ENCODE measurements around the gene DHX57. TPM values are rescaled to one million over a fixed set of nuclear protein-coding genes. Genes with fewer than 3 reads are reported as not detected.

Gene DHX57
- total RNA-seq, 1 donor from 2014 or later, result 33.9 TPM

DNA sequence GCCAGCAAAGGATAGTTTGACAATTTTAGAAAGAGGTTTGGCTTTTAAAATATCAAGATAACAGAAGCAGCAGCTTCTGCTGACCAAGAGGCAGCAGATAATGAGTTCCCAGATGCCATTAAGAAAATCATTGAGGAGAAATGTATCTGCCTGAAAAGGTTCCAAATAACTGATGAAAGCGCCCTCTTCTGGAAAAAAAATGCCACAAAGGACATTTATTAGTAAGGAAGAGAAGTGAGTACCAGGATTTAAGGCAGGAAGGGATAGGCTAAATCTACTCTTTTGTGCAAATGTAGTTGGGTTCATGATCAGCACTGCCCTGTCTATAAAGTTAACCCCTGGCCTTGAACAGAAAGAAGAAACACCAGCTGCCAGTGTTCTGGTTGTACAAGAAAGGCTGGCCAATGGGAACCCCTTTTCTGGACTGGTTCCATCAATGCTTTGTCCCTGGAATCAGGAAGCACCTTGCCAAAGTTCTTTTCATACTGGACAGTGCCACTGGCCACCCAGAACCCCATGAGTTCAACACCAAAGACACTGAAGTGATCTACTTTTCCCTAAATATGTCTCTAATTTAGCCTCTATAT, 40.6 kb downstream of the DHX57 start:
- H3K36me3 ChIP-seq, result peaks cover 5% of the 10 kb centered on the region
- Mint-ChIP-seq H3K27ac (no peak overlapping the region), H3K27me3 (ENCODE audit: insufficient read depth, low read depth) (no peaks in the 10 kb centered on the region), H3K9me3 (no peaks in the 10 kb centered on the region), H3K4me1 (no peaks in the 10 kb centered on the region), H3K4me3 (no peak overlapping the region), H3K36me3 (peaks cover 15% of the 10 kb centered on the region)
- TF ChIP-seq EZH2 (IDR thresholded peaks at IDR 0.05), result no peak
- TF ChIP-seq, protein P1, sequence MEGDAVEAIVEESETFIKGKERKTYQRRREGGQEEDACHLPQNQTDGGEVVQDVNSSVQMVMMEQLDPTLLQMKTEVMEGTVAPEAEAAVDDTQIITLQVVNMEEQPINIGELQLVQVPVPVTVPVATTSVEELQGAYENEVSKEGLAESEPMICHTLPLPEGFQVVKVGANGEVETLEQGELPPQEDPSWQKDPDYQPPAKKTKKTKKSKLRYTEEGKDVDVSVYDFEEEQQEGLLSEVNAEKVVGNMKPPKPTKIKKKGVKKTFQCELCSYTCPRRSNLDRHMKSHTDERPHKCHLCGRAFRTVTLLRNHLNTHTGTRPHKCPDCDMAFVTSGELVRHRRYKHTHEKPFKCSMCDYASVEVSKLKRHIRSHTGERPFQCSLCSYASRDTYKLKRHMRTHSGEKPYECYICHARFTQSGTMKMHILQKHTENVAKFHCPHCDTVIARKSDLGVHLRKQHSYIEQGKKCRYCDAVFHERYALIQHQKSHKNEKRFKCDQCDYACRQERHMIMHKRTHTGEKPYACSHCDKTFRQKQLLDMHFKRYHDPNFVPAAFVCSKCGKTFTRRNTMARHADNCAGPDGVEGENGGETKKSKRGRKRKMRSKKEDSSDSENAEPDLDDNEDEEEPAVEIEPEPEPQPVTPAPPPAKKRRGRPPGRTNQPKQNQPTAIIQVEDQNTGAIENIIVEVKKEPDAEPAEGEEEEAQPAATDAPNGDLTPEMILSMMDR (IDR thresholded peaks at IDR 0.05), result peak; percentile 68
- no peak overlapping the region for H3K27ac ChIP-seq
- no peaks in the 10 kb centered on the region for H3K27me3 ChIP-seq
- H3F3A ChIP-seq (ENCODE audit: low read depth), result no peaks in the 10 kb centered on the region
- H2AFZ ChIP-seq (replicated peaks), result no peak overlapping the region
- H3K9ac ChIP-seq, result no peak overlapping the region
- peak; percentile 56 for DNase-seq (ENCODE audit: low spot score)
- H3K4me2 ChIP-seq, result no peak overlapping the region
- H3K4me1 ChIP-seq, result no peaks in the 10 kb centered on the region
- no peaks in the 10 kb centered on the region for H4K20me1 ChIP-seq (ENCODE audit: low read depth)
- no peak overlapping the region for H3K4me3 ChIP-seq
- no peaks in the 10 kb centered on the region for H3K79me2 ChIP-seq (ENCODE audit: low read depth)
- H3K9me3 ChIP-seq (ENCODE audit: low read depth), result no peaks in the 10 kb centered on the region

DNA sequence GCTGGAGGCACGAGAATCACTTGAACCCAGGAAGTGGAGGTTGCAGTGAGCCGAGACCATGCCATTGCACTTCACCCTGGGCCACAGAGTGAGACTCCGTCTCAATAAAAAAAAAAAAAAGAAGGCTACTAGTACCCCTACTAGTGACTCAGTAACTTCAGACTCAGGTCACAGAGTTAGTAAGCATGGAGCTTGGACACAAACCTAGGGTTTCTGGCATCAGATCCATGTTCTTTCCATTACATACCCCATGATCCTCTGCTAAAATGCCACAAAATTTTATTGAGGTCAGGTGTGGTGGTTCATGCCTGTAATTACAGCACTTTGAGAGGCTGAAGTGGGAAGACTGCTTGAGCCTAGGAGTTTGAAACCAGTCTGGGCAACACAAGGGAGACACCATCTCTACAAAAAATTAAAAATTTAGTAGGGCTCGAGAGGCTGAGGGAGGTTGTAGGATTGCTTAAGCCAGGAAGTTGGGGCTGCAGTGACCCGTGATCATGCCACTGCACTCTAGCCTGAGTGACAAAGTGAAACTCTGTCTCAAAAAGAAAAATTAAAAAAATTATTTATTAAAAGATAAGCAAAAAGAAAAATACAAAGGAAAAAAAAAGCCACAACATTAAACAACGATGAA, 45.1 kb downstream of the DHX57 start:
- Mint-ChIP-seq H3K4me1 (no peaks in the 10 kb centered on the region), H3K36me3 (peaks cover 12% of the 10 kb centered on the region), H3K27ac (no peak overlapping the region), H3K9me3 (no peaks in the 10 kb centered on the region), H3K27me3 (ENCODE audit: insufficient read depth, low read depth) (no peaks in the 10 kb centered on the region), H3K4me3 (no peak overlapping the region)
- no peaks in the 10 kb centered on the region for H3K79me2 ChIP-seq (ENCODE audit: low read depth)
- no peak overlapping the region for H3K4me3 ChIP-seq
- H2AFZ ChIP-seq (replicated peaks), result no peak overlapping the region
- H3K27me3 ChIP-seq, result no peaks in the 10 kb centered on the region
- H4K20me1 ChIP-seq (ENCODE audit: low read depth), result no peaks in the 10 kb centered on the region
- H3K9ac ChIP-seq, result no peak overlapping the region
- no peak for DNase-seq (ENCODE audit: low spot score)
- no peak overlapping the region for H3K27ac ChIP-seq
- TF ChIP-seq EZH2phosphoT487 (IDR thresholded peaks at IDR 0.05), result no peak
- TF ChIP-seq, protein P1 (IDR thresholded peaks at IDR 0.05), result no peak
- TF ChIP-seq EZH2 (IDR thresholded peaks at IDR 0.05), result no peak
- H3F3A ChIP-seq (ENCODE audit: low read depth), result no peaks in the 10 kb centered on the region
- no peak overlapping the region for H3K4me2 ChIP-seq
- H3K9me3 ChIP-seq (ENCODE audit: low read depth), result no peaks in the 10 kb centered on the region
- H3K36me3 ChIP-seq, result peaks cover 7% of the 10 kb centered on the region
- H3K4me1 ChIP-seq, result no peaks in the 10 kb centered on the region

DNA sequence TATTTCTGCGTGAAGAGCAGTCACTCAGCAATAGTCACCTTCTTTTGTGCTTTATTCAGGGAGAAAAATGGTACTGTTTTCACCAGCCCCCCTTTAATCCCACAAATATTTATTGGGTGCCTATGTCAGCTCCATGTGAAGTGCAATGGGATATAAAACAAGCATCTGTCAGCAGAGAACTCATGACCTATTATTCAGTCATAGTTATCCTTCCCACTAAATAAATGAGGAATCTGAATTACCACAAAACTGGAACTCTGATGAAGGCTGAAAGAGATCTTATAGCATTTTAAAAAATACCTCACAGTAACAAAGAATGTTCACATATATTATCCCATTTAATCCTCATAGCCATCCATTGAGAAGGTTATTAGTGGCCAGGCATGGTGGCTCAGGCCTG, 45.8 kb downstream of the DHX57 start:
- no peak overlapping the region for H3K4me3 ChIP-seq
- H3K4me1 ChIP-seq, result no peaks in the 10 kb centered on the region
- Mint-ChIP-seq H3K4me1 (no peaks in the 10 kb centered on the region), H3K27ac (no peak overlapping the region), H3K27me3 (ENCODE audit: insufficient read depth, low read depth) (no peaks in the 10 kb centered on the region), H3K4me3 (no peak overlapping the region), H3K9me3 (no peaks in the 10 kb centered on the region), H3K36me3 (peaks cover 10% of the 10 kb centered on the region)
- peaks cover 9% of the 10 kb centered on the region for H3K36me3 ChIP-seq
- H3K4me2 ChIP-seq, result no peak overlapping the region
- no peaks in the 10 kb centered on the region for H3K79me2 ChIP-seq (ENCODE audit: low read depth)
- no peaks in the 10 kb centered on the region for H4K20me1 ChIP-seq (ENCODE audit: low read depth)
- DNase-seq (ENCODE audit: low spot score), result no peak
- TF ChIP-seq EZH2 (IDR thresholded peaks at IDR 0.05) (no peak), EZH2phosphoT487 (IDR thresholded peaks at IDR 0.05) (no peak)
- TF ChIP-seq, protein P1 (IDR thresholded peaks at IDR 0.05), result no peak
- no peak overlapping the region for H3K27ac ChIP-seq
- H3F3A ChIP-seq (ENCODE audit: low read depth), result no peaks in the 10 kb centered on the region
- H3K9ac ChIP-seq, result no peak overlapping the region
- H2AFZ ChIP-seq (replicated peaks), result no peak overlapping the region
- H3K9me3 ChIP-seq (ENCODE audit: low read depth), result no peaks in the 10 kb centered on the region
- no peaks in the 10 kb centered on the region for H3K27me3 ChIP-seq
